Prostate gland (tissue), 2 donors: ENCODE measurements around the gene CLASP1.

Experiments
- CTCF ChIP-seq, 4 experiments: fragments of 200-600 bp in 2 of 4; fragments of 450-650 bp in 2 of 4; sonication (generic) in 2 of 4; IDR thresholded peaks; 1 replicate in 3 of 4; 2 replicates in 1 of 4; pipeline ENCODE4 v1.5.1; 2016 to 2019; ENCODE audit warnings: antibody characterized with exemption in 4 of 4, mild to moderate bottlenecking in 2 of 4, moderate library complexity in 2 of 4
- POLR2A ChIP-seq: fragments of 450-650 bp; IDR thresholded peaks from one replicate; pipeline ENCODE4 v1.6.1; 2016; ENCODE audit warnings: antibody characterized with exemption, mild to moderate bottlenecking
- POLR2AphosphoS5 ChIP-seq: sonication (generic); formaldehyde crosslinking; IDR thresholded peaks from one replicate; pipeline ENCODE4 v1.6.1; 2017; ENCODE audit warnings: antibody characterized with exemption

GRCh38 chr2:121376535-121377250 lies 272.6 kb downstream of the CLASP1 start:
- no peak for TF ChIP-seq POLR2A
- no peak for TF ChIP-seq CTCF (IDR thresholded peaks at IDR 0.05)
- TF ChIP-seq POLR2AphosphoS5 = no peak
